Calu3 (cell line): ENCODE measurements around the gene NTRK1. TPM values are rescaled to one million over a fixed set of nuclear protein-coding genes. Genes with fewer than 3 reads are reported as not detected.

ENCODE experiments used
- BruUV-seq: library from RNA; stranded (reverse); fragments of 400-500 nt; replicated peaks from 2 replicates; lab custom pipeline; 2021; lab: Mats Ljungman, UMichigan
- CTCF ChIA-PET: fragments of 300-600 bp; sonication (Branson Sonifier 250); formaldehyde crosslinking; loops from one replicate; lab custom pipeline; 2022; ENCODE audit warnings: antibody characterized with exemption; lab: Charles Lee
- DNase-seq: peaks from one replicate; pipeline ENCODE4 v3.0.0; 2022
- H3K27ac Mint-ChIP-seq: one replicate; pipeline ENCODE4 v1.8.0; 2022; ENCODE audit warnings: mixed read lengths; ENCODE audit not compliant: unreplicated experiment
- H3K27me3 Mint-ChIP-seq: one replicate; pipeline ENCODE4 v1.8.0; 2022; ENCODE audit warnings: mixed read lengths; ENCODE audit not compliant: unreplicated experiment
- H3K36me3 Mint-ChIP-seq: one replicate; pipeline ENCODE4 v1.8.0; 2022; ENCODE audit warnings: mild to moderate bottlenecking, moderate library complexity, mixed read lengths; ENCODE audit not compliant: insufficient read depth, unreplicated experiment
- H3K4me1 Mint-ChIP-seq: one replicate; pipeline ENCODE4 v1.8.0; 2022; ENCODE audit warnings: mild to moderate bottlenecking, low read depth, mixed read lengths; ENCODE audit not compliant: unreplicated experiment
- H3K4me3 Mint-ChIP-seq: one replicate; pipeline ENCODE4 v1.8.0; 2022; ENCODE audit warnings: mild to moderate bottlenecking, low read depth, moderate library complexity, mixed read lengths; ENCODE audit not compliant: unreplicated experiment
- H3K9me3 Mint-ChIP-seq: one replicate; pipeline ENCODE4 v1.8.0; 2022; ENCODE audit warnings: low read depth, mixed read lengths; ENCODE audit not compliant: unreplicated experiment
- intact Hi-C: fragments of 100-400 bp; cut with micrococcal nuclease; formaldehyde crosslinking; loops from one replicate; pipeline ENCODE4 v1.10.0; 2022; ENCODE audit not compliant: unreplicated experiment
- total RNA-seq: library from RNA; stranded (reverse); gene quantifications from 2 replicates; pipeline ENCODE4 v1.2.3, GENCODE V29; 2022
- TF ChIP-seq, protein P1 (sequence below): fragments of 200-600 bp; IDR thresholded peaks from one replicate; pipeline ENCODE4 v1.8.0; 2022; ENCODE audit warnings: antibody characterized with exemption; ENCODE audit not compliant: unreplicated experiment

NTRK1 gene
- total RNA-seq, 1 experiment from 2014 or later: not detected

DNA sequence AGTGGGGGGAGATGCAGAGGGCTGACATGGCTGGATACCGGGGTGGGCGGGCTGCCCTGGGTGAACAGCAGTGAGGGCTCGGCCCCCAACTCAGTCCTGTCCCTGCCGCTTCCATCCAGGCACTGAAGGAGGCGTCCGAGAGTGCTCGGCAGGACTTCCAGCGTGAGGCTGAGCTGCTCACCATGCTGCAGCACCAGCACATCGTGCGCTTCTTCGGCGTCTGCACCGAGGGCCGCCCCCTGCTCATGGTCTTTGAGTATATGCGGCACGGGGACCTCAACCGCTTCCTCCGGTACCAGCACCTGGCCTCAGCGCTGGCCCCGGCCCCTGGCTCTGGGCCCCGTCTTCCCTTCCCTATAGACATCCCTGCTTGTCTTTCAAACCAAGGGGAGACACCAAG is 15.6 kb downstream of the NTRK1 start:
- CTCF ChIA-PET: interaction anchor here (0.6 kb wide), 1 partner anchor 19 kb away, joined by 3 read pairs; no protein-coding TSS in a partner anchor
- BruUV-seq: no TSS peak
- intact Hi-C loops: no loop called here
- Mint-ChIP-seq H3K9me3 (no peaks in the 10 kb centered on the region), H3K36me3 (no peaks in the 10 kb centered on the region), H3K4me3 (no peak overlapping the region), H3K27me3 (peaks cover 90% of the 10 kb centered on the region), H3K27ac (no peak overlapping the region), H3K4me1 (no peaks in the 10 kb centered on the region)
- TF ChIP-seq, protein P1, sequence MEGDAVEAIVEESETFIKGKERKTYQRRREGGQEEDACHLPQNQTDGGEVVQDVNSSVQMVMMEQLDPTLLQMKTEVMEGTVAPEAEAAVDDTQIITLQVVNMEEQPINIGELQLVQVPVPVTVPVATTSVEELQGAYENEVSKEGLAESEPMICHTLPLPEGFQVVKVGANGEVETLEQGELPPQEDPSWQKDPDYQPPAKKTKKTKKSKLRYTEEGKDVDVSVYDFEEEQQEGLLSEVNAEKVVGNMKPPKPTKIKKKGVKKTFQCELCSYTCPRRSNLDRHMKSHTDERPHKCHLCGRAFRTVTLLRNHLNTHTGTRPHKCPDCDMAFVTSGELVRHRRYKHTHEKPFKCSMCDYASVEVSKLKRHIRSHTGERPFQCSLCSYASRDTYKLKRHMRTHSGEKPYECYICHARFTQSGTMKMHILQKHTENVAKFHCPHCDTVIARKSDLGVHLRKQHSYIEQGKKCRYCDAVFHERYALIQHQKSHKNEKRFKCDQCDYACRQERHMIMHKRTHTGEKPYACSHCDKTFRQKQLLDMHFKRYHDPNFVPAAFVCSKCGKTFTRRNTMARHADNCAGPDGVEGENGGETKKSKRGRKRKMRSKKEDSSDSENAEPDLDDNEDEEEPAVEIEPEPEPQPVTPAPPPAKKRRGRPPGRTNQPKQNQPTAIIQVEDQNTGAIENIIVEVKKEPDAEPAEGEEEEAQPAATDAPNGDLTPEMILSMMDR: no peak
- no peak for DNase-seq

DNA sequence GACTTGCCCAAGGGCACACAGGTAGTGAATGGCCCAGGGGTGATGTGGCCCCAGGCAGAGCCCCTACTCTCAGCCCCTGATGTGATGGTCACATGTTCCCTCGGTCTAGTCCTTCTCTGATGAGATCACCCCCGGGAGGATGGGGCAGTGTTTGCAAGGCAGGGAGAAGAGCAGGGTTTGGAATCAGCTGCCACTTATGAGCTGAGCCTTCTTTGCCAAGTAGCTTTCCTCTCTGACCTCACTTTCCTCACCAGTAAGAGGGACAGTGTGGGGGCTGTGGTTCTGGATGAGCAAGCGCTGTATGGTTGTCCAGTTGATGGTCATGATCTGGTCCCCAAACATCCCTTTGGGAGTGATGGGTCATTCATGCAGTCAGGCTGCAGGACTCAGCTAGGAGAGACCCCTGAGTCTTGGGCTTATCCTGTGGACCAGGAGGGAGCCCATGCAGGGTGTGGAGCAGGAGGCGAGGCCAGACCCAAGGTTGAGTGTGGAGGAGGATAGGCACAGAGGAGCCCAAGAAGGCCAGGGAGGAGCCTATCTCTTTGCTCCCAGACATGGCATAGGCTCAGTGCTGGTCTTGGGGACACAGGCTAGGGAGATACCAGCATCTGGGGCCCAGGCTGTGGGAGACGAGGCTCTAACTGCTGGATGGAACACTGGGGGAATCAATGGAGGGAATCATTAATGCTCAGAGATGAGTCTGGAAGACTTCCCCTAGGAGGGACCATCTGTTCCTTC is 16.9 kb downstream of the NTRK1 start:
- DNase-seq: no peak
- CTCF ChIA-PET: interaction anchor here (1.1 kb wide), 1 partner anchor 136 kb away, joined by 3 read pairs; the partner anchor contains the start of gene MRPL24

DNA sequence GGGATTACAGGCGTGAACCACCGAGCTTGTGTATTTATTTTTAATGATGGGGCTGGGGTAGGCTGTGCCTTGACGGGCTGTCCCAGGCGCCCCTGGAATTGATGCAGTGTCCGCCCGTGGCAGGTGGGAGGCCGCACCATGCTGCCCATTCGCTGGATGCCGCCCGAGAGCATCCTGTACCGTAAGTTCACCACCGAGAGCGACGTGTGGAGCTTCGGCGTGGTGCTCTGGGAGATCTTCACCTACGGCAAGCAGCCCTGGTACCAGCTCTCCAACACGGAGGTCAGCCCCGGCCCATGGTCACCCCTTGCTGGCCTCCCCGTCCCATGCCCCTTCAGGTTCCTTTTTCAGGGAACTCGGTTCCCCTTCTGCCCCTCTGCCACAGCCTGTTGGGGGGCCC is 19.2 kb downstream of the NTRK1 start:
- CTCF ChIA-PET: interaction anchor here (0.6 kb wide), 1 partner anchor 319 kb away, joined by 3 read pairs; no protein-coding TSS in a partner anchor
- TF ChIP-seq, protein P1: no peak
- no TSS peak for BruUV-seq
- H3K4me3 Mint-ChIP-seq: no peak overlapping the region
- no peaks in the 10 kb centered on the region for H3K9me3 Mint-ChIP-seq
- intact Hi-C loops: no loop called here
- DNase-seq: no peak
- H3K27ac Mint-ChIP-seq: no peak overlapping the region
- H3K36me3 Mint-ChIP-seq: no peaks in the 10 kb centered on the region
- H3K27me3 Mint-ChIP-seq: peaks cover 98% of the 10 kb centered on the region
- no peaks in the 10 kb centered on the region for H3K4me1 Mint-ChIP-seq

More for the DNA sequence above, 16.9 kb downstream of the NTRK1 start:
- Mint-ChIP-seq H3K4me1 (no peaks in the 10 kb centered on the region), H3K4me3 (no peak overlapping the region), H3K9me3 (no peaks in the 10 kb centered on the region), H3K27ac (no peak overlapping the region), H3K36me3 (no peaks in the 10 kb centered on the region), H3K27me3 (peaks cover 98% of the 10 kb centered on the region)
- intact Hi-C loops: no loop called here
- TF ChIP-seq, protein P1: no peak
- no TSS peak for BruUV-seq

DNA sequence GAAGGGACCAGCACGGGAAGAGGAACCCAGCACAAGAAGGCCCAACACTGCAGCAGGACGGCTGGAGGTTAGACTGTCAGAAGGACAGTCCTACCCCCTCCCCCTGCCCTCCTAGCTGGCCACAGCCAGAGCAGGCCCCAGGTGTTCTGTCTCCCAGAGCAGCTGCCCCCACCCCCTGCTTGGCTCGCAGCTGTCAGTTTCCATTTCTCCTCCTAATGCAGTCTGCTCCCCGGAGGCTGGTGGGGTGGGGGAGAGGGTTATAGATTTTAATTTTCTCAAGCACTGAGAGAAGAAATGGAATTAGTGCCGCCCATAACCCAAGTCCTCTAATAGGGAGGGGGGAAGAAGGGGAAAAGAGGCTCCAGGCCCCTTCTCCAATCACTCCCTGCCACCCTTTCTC is 19.8 kb downstream of the NTRK1 start:
- Mint-ChIP-seq H3K27me3 (peaks cover 98% of the 10 kb centered on the region), H3K36me3 (no peaks in the 10 kb centered on the region), H3K9me3 (no peaks in the 10 kb centered on the region), H3K27ac (no peak overlapping the region), H3K4me3 (no peak overlapping the region), H3K4me1 (no peaks in the 10 kb centered on the region)
- CTCF ChIA-PET: interaction anchor here (0.6 to 1.3 kb wide), 2 partner anchors 47 to 319 kb away, joined by 3 read pairs; no protein-coding TSS in a partner anchor
- no peak for DNase-seq
- intact Hi-C loops: no loop called here
- TF ChIP-seq, protein P1: no peak
- BruUV-seq: no TSS peak
